PFSK-1 (cell line): ENCODE data around the gene IL20RB.

Experiments
- POLR2AphosphoS5 ChIP-seq: IDR thresholded peaks from 2 replicates; pipeline ENCODE4 v1.6.1; 2012; ENCODE audit warnings: low read depth, mild to moderate bottlenecking, control low read depth, low read length, moderate library complexity
- REST ChIP-seq, 2 experiments: IDR thresholded peaks; 2 replicates each; pipeline versions ENCODE4 v1.6.1 to v1.8.0; 2011 to 2012; ENCODE audit warnings: low read depth in 2 of 2, low read length in 2 of 2, control low read depth in 1 of 2, inconsistent platforms in 1 of 2, mild to moderate bottlenecking in 1 of 2, moderate library complexity in 1 of 2; ENCODE audit not compliant: insufficient read depth in 1 of 2
- SIN3A ChIP-seq: IDR thresholded peaks from 2 replicates; pipeline ENCODE4 v1.6.1; 2012; ENCODE audit warnings: mild to moderate bottlenecking, low read length, moderate library complexity, borderline replicate concordance; ENCODE audit not compliant: insufficient read depth
- TAF1 ChIP-seq: IDR thresholded peaks from 2 replicates; pipeline ENCODE4 v1.6.1; 2012; ENCODE audit warnings: low read length, control low read depth, borderline replicate concordance; ENCODE audit not compliant: insufficient read depth

DNA sequence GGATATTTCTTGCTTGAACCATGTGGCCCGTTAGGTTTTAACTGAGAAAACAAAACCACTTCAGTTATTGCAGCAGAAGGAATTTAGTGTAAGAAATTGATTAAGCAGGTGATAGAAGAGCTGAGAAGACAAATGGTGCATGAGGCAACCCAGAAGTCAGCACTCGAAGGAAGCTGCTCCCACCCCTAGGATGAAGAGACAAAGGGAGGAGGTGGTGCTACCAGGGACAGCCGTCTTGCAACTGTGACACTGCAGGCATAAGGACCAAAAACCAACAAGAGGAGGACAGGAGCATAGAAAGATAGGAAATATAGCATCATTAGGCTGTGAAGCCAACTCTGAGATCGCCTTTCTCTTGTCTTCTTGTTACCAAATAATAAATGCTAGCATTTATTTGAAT is 89.0 kb downstream of the IL20RB start:
- TF ChIP-seq REST (IDR thresholded peaks at IDR 0.05; ENCODE audit: insufficient read depth in 1 of 2, low read depth in 2 of 2, low read length in 2 of 2), result no peak
- no peak for TF ChIP-seq TAF1
- no peak for TF ChIP-seq SIN3A
- TF ChIP-seq POLR2AphosphoS5, result no peak
